ENCODE measurements around the gene LRRC3B.

Gene LRRC3B

GRCh38 chr3:26712211-26713026 lies 89.8 kb downstream of the LRRC3B start:
- DNase-seq (ENCODE audit: low read depth in 2 of 2) = no peak

DNA sequence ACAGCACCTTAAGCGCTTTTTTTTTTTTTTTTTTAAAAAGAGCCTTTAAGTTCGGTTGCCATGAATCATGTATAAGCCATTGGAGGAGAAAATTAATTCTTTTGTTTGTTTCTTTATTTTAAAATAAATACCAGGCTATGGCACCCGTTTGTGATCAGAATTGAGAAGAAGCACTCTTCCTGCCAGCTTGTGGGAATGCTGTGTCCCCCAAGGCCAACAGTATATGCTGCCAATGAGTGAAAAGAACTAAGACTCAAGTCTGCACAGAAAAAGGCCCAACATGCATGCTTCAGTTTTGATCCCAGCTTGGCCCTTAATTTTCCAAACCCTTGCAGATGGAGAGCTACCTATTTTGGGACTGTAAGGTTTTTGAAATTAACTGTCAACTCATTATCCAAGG lies 90.5 kb downstream of the LRRC3B start:
- DNase-seq (ENCODE audit: low read depth in 2 of 2) = no peak

- no peak for DNase-seq (ENCODE audit: low read depth in 2 of 2)
Measured at GRCh38 chr3:26714485-26714884, 91.9 kb downstream of the LRRC3B start.

- DNase-seq (ENCODE audit: low read depth in 2 of 2) = no peak
Measured at GRCh38 chr3:26715431-26715830, 92.9 kb downstream of the LRRC3B start.

GRCh38 chr3:26718315-26718714 lies 95.7 kb downstream of the LRRC3B start:
- no peak for DNase-seq (ENCODE audit: low read depth in 2 of 2)

- DNase-seq (ENCODE audit: low read depth in 2 of 2) = no peak
Measured at GRCh38 chr3:26719134-26719533, 96.6 kb downstream of the LRRC3B start.

DNA sequence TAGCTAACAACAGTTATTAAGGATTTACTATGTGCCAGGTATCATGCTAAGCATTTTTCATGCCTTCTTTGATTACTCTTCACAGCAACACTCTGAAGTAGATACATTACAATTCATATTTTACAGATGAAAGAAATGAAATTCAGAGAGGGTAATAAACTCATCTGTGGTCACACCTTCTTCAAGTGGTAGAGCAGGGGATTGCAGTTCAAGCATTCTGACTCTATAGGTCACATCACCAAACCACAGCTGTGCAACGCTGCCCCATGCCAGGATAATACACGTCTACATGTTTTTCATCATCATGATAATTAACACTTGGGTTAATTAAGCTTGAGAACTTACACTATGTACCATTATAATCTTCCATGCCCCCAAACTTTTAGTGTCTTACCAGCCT lies 98.5 kb downstream of the LRRC3B start:
- DNase-seq (ENCODE audit: low read depth in 2 of 2) = no peak

- no peak for DNase-seq (ENCODE audit: low read depth in 2 of 2)
Measured at GRCh38 chr3:26731843-26732242, 109.3 kb downstream of the LRRC3B start.

DNA sequence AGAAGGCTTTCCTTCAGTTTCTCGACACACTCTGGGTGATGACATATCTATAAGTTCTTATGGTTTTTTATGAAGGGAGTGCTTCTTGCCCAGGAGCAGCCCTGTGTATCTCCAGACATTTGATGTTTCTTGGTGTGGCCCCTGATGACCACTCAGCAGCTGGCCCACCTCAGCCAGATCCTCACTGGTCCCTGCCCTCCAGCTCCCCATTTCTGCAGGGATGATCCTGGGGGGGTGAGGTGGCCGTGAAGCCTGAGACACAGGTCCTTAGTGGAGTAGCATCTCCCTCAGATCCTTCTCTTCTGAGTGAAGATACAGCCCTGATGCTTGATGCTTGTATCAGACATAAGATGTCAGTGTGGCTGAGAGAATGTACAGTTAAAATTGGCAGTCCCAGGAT lies 127.7 kb downstream of the LRRC3B start:
- DNase-seq (ENCODE audit: low read depth in 2 of 2) = no peak

GRCh38 chr3:26752466-26752865 lies 129.9 kb downstream of the LRRC3B start:
- no peak for DNase-seq (ENCODE audit: low read depth in 2 of 2)

DNA sequence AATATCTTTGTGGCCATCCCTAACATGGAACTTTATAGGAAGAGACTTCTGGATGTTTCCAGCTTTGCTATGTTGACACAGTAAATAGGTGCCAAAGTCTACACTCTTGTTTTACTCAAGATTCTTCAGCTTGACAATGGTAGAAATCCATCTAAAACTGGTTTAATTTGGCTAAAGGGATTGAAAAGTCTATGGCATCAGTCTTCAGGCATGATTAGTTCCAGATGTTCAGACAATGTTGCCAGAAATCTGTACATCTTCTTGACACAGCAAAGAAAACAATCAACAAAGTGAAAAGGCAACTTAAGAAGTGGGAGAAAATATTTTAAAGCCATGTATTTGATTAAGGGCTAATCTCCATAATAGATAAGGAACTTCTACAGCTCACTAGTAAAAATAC lies 130.5 kb downstream of the LRRC3B start:
- no peak for DNase-seq (ENCODE audit: low read depth in 2 of 2)

- no peak for DNase-seq (ENCODE audit: low read depth in 2 of 2)
Measured at GRCh38 chr3:26757978-26758377, 135.4 kb downstream of the LRRC3B start.

Measured in stimulated activated CD8-positive, alpha-beta memory T cell treated with anti-CD3 and anti-CD28 coated beads, Interleukin-15, amount 100 ng/mL, for 4 hours (primary cell).